HCT116 (cell line): ENCODE results near the gene IGFBP7.

Experiments used
- EGR1 ChIP-seq: IDR thresholded peaks from 2 replicates; pipeline ENCODE4 v1.6.1; 2012; ENCODE audit warnings: low read depth
- EZH2 ChIP-seq: fragments of 200-600 bp; sonication (generic); IDR thresholded peaks from 2 replicates; pipeline ENCODE4 v1.6.1; 2017; ENCODE audit warnings: antibody characterized with exemption, mixed run types
- POLR2A ChIP-seq: IDR thresholded peaks from 2 replicates; pipeline ENCODE4 v1.7.0; 2011; ENCODE audit warnings: borderline replicate concordance; ENCODE audit not compliant: insufficient read depth, insufficient read length; ENCODE audit errors: extremely low read depth
- POLR2AphosphoS5 ChIP-seq: IDR thresholded peaks from 2 replicates; pipeline ENCODE4 v1.6.1; 2011; ENCODE audit warnings: mild to moderate bottlenecking, low read depth, low read length, moderate library complexity
- RAD21 ChIP-seq: IDR thresholded peaks from 2 replicates; pipeline ENCODE4 v1.6.1; 2012; ENCODE audit warnings: low read depth, mild to moderate bottlenecking
- TCF7L2 ChIP-seq: IDR thresholded peaks from 2 replicates; pipeline ENCODE4 v1.7.0; 2011; ENCODE audit warnings: borderline replicate concordance, inconsistent platforms; ENCODE audit not compliant: insufficient read depth, insufficient read length; ENCODE audit errors: extremely low read depth
- YY1 ChIP-seq: IDR thresholded peaks from 2 replicates; pipeline ENCODE4 v1.6.1; 2011; ENCODE audit warnings: low read length, low read depth, moderate library complexity, mild to moderate bottlenecking; ENCODE audit not compliant: insufficient replicate concordance; ENCODE audit errors: extremely low read depth
- TF ChIP-seq, protein P1 (sequence below), 3 experiments: fragments of 200-600 bp in 1 of 3; sonication (generic) in 1 of 3; IDR thresholded peaks in 2 of 3; conservative IDR thresholded peaks in 1 of 3; 2 replicates each; pipeline ENCODE4 v1.5.1; 2012 to 2017; ENCODE audit warnings: low read depth in 2 of 3, low read length in 2 of 3, antibody characterized with exemption in 1 of 3, borderline replicate concordance in 1 of 3, control low read depth in 1 of 3, mild to moderate bottlenecking in 1 of 3, mixed read lengths in 1 of 3, mixed run types in 1 of 3, moderate library complexity in 1 of 3; ENCODE audit not compliant: insufficient read depth in 1 of 3
- TF ChIP-seq, protein P2 (sequence below): IDR thresholded peaks from 2 replicates; pipeline ENCODE4 v1.6.1; 2012; ENCODE audit warnings: low read depth
- TF ChIP-seq, protein P3 (sequence below): IDR thresholded peaks from 2 replicates; pipeline ENCODE4 v1.6.1; 2012

DNA sequence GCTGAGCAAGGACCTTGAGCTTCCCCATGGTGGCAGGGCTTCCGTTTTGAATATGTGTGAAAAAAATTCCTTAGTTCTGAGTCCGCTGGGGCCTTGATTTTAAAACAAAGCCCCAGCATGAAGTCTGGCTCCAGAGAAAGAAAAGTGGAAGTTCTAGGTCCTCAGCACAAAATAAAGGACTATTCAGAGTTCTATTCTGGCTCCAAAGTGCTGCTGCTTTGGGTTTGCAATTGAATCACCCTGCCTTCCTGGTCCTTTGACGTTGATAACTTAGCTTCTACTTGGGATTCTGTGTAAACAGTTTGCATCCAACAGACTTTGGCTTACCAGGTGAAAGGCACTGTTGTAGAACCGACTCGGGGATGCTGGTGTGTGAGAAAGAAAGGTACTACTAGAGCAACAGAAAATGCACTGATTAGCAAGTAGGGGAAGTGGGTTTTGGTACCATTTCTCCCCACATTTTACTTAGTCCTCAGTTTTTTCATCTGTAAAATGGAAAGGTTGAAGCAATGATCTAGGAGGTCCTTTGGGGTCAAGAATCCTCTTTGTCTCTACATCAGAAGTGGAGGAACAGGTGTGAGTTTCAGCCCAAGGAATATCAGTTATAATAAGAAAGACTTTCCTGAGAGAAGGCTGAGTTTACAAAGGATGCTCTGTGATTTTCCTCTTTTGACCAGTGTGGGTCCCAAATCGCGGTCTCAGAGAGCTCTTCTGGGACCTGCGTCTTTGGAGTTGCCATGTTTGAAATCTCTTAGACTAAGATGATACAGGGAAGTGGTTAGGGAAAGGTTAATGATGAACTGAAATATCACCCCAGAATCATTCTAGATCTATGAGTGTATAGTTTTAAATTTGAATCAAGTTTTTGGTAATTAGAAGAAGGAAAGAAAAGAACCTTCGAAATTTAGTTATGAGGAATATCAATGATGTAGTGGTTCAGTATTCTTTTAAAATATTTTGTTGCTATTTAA lies 28.2 kb downstream of the IGFBP7 start:
- TF ChIP-seq, protein P1, sequence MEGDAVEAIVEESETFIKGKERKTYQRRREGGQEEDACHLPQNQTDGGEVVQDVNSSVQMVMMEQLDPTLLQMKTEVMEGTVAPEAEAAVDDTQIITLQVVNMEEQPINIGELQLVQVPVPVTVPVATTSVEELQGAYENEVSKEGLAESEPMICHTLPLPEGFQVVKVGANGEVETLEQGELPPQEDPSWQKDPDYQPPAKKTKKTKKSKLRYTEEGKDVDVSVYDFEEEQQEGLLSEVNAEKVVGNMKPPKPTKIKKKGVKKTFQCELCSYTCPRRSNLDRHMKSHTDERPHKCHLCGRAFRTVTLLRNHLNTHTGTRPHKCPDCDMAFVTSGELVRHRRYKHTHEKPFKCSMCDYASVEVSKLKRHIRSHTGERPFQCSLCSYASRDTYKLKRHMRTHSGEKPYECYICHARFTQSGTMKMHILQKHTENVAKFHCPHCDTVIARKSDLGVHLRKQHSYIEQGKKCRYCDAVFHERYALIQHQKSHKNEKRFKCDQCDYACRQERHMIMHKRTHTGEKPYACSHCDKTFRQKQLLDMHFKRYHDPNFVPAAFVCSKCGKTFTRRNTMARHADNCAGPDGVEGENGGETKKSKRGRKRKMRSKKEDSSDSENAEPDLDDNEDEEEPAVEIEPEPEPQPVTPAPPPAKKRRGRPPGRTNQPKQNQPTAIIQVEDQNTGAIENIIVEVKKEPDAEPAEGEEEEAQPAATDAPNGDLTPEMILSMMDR (IDR thresholded peaks at IDR 0.05 in 2 of 3, conservative IDR thresholded peaks at IDR 0.05 in 1 of 3; ENCODE audit: borderline replicate concordance in 1 of 3, insufficient read depth in 1 of 3, low read depth in 2 of 3, low read length in 2 of 3) = no peak
- TF ChIP-seq, protein P2, sequence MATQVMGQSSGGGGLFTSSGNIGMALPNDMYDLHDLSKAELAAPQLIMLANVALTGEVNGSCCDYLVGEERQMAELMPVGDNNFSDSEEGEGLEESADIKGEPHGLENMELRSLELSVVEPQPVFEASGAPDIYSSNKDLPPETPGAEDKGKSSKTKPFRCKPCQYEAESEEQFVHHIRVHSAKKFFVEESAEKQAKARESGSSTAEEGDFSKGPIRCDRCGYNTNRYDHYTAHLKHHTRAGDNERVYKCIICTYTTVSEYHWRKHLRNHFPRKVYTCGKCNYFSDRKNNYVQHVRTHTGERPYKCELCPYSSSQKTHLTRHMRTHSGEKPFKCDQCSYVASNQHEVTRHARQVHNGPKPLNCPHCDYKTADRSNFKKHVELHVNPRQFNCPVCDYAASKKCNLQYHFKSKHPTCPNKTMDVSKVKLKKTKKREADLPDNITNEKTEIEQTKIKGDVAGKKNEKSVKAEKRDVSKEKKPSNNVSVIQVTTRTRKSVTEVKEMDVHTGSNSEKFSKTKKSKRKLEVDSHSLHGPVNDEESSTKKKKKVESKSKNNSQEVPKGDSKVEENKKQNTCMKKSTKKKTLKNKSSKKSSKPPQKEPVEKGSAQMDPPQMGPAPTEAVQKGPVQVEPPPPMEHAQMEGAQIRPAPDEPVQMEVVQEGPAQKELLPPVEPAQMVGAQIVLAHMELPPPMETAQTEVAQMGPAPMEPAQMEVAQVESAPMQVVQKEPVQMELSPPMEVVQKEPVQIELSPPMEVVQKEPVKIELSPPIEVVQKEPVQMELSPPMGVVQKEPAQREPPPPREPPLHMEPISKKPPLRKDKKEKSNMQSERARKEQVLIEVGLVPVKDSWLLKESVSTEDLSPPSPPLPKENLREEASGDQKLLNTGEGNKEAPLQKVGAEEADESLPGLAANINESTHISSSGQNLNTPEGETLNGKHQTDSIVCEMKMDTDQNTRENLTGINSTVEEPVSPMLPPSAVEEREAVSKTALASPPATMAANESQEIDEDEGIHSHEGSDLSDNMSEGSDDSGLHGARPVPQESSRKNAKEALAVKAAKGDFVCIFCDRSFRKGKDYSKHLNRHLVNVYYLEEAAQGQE = no peak
- no peak for TF ChIP-seq EGR1
- no peak for TF ChIP-seq RAD21
- TF ChIP-seq POLR2AphosphoS5 = no peak
- no peak for TF ChIP-seq EZH2
- TF ChIP-seq TCF7L2 = no peak
- no peak for TF ChIP-seq YY1
- TF ChIP-seq POLR2A = no peak
- TF ChIP-seq, protein P3, sequence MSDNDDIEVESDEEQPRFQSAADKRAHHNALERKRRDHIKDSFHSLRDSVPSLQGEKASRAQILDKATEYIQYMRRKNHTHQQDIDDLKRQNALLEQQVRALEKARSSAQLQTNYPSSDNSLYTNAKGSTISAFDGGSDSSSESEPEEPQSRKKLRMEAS = no peak
